GM21360 (cell line): ENCODE results near the gene SHANK2.

Experiments
- ATAC-seq: cut with Tn5 transposase; IDR thresholded peaks from one replicate; pipeline ENCODE4 v1.9.1; 2021; ENCODE audit warnings: mild to moderate bottlenecking, moderate library complexity; ENCODE audit not compliant: unreplicated experiment

Gene SHANK2

GRCh38 chr11:71269603-71270511, 17.5 kb upstream of the SHANK2 start:
- no peak for ATAC-seq

DNA sequence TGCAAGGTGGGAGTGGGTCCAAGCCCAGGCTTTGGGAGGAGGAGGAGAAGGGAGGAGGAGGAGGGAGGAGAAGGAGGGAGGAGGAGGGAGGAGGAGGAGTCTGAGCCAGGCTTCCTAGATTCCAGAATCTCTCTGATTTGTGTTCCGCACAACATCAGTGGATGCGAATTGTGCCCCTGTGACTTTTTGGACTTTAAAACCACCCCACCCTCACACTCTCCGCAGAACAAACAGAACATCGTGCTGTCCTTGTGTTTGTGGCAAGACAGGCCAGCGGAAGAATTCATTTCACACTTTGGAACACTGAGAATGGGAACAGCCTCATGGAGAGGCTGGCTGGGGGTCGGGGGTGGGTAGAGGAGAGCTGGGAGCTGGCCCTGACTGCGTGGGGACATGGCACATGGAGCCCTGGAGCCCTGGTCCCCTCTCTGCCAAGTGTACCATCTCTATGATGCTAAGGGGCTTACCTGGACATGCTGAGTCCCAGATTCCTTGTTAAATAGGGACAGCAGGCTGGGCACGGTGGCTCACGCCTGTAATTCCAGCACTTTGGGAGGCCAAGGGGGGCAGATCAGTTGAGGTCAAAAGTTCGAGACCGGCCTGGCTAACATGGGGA, 16.4 kb upstream of the SHANK2 start:
- no peak for ATAC-seq

- ATAC-seq: no peak
Measured at GRCh38 chr11:71267807-71268421, 15.5 kb upstream of the SHANK2 start.

DNA sequence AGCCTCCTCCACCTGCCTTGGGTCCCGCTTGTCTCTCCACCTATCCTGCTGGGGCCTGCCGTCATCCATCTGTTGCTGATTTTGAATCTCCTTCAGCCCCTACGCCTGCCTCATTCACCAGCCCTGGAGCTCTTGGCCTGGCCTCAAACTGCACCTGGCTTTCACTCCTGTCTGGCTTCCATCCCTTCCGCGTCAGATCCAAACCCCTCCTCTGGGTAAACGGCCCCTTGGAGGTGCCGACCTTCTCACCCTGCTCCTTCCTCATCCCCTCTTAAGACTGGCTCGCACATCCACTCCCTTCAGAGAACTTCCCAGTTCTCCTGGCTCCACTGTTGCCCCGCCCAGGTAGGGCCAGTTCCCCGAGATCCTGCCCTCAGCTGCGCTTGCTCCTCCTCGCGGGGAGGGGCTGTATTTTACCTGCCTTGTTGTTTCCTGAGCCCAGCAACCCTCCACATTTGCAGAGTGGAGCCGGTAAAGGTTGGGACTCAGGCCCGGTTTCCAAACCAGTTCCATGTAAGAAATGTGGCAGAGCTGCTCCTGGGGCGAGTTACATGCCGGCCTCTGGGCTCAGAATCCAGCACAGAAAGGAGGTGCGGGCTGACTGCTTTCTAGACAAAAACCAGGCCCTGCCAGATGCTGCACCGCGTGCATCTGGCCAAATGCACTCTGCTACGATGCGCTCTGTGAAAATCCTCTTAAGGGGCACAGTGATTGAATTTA, 13.9 kb upstream of the SHANK2 start:
- no peak for ATAC-seq

GRCh38 chr11:71265559-71266092, 13.2 kb upstream of the SHANK2 start:
- no peak for ATAC-seq

DNA sequence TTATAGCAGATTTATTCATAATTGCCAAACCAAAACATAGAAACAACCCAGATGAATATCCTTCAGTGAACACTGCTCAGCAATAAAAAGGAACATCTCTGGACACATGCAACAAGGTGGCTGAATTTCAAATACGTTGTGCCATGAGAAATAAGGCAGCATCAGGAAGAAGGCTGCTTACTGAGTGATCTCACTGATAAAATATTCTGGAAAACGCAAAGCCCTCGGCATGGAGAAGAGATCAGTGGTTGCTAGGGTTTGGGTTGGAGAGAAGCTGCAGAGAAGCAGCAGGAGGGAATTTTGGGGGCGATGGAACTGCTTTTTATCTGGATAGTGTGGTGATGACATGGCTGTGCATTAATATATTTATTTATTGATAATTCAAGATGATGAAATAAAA, 11.0 kb upstream of the SHANK2 start:
- ATAC-seq: no peak

DNA sequence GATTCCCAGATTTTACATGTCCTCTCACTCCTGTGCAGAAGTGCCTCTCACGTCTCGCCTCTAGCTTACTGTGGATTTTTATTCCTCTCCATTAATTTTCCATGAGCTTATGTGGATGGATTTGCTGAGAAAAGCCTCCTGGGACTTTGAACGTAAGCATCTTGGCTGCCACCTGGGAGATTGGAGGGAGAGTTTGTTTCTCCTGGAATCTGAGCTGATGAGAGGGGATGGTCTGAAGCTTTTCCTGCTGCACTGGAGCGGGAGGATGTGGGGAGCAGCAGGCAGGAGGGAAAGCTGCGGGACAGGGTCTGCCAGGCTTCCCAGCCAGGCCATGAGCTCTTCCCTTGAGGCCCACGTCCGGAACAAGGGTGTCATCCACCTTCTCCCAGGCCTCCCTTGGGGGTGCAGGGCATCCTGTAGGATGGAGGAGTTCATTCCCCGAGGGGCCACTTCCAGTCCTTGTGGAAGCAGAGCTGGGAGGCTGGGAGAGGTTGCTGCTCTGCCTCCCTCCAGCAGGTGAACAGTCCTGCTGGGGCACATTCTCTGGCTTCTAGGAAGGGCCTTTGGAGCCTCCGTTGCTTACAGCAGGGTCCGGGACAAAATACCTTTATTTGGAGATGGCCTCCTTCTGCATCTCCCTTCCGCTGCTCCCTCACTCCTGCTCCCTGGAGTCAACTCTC, 3.6 kb upstream of the SHANK2 start:
- no peak for ATAC-seq

DNA sequence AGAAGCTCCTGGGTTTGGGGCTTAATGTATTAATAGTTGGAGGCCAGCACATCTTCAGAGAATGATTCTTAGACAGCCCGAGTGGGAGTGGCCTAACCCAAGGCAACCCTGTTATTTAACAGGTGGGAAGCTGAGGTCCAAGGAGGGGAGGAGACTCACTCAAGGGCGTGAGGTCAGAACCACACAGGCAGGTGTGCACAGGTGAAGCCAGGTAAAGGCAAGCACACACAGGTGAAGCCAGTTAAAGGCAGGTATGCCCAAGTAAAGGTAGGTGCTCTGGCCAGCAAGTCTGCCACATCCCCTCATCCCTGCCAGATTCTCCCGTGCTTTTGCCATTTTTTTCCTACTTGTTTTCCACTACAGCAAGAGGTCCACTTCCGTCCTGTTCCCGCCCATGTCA, 2.9 kb upstream of the SHANK2 start:
- no peak for ATAC-seq

DNA sequence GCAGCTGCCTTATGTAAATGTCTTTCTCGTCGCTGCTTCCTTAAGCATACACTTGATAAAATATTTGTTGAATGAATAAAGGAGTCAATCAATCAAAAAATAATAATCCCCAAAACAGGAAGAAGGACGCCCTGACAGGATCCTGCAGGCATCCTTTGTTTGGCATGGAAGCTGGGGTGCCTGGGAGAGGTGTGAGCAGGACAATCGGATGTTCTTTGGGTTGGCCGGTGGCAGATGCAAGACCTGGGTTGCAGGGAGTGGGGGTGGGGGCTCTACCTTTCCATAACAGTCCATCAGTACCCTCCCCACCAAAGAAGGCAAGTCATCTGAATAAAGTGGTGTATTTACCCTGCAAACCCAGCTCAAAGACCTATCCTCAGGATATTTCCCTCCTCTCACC, 1.4 kb upstream of the SHANK2 start:
- ATAC-seq: no peak

DNA sequence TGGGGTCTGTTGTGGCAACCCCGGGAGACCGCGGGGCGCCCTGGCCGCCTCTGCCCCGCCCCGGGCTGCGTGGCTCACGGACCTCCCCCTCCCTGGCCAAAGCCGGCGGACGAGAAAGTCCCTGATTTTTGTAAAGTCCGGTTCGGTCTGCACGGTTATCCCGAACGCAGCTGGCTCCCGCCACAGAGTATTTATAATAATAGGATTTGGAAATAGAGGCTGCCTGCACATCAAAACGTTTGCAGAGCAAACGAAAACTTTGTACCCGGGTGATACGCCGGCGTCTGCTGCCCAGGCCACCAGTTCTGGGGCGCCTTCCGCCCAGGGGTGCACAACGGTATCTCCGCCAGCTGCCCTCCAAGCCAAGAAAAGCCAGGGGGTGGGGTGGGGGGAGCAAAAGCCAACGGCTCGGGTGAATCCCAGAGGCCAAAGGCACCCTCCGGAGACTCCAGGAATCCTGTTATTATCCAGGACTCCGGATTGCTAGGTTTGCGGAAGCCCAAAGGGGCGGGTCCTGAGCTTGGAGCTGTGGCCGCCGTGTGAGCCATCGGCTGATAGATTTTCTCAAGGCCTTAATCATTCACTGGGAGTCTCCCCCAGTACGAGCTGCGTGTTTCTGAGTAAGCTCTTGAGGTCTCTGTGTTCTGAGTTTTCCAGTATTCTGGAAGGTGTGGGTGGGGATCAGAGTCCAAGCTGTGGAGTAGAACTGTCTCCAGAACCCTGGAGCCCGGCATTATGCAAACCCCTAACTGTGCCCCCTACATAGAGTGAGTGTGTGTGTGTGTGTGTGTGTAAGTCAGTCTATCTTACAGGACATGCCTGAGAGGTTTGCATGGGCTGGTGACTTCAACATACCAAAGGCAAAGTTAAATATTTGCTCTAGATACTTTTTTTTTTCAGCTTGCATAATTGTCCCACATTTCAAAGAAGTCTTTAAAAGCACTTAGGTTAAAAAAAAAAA, 673 bp upstream of the SHANK2 start:
- no peak for ATAC-seq

DNA sequence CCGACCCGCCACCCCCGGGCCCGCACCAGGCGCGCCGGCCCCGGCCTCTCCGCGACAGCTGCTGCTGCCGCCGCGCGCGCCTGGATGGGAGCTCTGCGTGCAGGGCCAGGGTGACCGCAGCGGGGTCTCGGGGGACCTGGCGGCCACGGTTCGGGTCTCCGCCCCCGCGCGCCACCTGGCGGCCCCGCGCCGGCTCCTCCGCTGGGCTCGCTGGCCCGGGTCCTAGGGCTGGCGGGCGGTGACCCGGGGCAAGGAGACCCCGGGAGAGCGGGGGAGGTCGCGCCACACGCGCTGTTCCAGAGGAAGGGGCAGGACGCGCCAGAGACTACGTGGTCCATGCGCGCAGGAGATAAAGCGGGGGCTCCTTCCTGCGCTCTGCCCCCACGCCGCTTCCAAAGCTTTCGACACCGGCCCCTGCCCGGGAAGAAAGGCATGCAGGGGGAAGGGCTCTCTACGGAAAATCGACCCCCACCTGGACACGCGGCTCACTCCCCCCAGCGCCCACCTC, 562 bp downstream of the SHANK2 start:
- ATAC-seq: no peak

DNA sequence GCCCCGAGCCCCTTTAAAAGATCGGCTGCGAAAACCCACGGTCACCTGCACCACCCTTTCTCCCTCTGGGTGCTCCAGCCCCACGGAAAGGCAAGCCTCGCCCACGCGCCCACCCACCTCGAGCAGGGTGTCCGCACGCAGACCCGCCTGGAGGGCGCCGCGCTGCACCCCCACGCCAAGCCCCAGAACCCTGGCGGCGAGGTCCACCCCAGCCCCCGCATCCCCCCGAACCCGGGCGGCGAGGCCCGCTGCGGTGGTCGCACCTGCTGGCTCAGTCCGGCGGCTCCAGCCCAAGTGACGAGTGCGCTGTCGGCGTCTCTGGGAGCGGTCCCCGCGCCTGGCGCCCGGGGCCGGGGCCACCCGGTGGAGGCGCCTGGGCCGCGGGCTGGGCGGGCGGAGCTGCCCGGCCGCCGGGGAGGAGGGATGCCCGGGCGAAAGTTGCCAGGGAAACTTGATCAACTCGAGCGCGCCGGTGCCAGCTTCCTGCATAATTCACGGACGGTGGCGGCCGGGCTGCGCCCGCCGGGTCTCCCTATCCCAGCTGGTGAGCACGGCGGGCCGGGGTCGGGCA, 1.1 kb downstream of the SHANK2 start:
- no peak for ATAC-seq

- ATAC-seq: no peak
Measured at GRCh38 chr11:71250523-71251150, 1.7 kb downstream of the SHANK2 start.

GRCh38 chr11:71249301-71249700, 3.1 kb downstream of the SHANK2 start:
- no peak for ATAC-seq

GRCh38 chr11:71248656-71249055, 3.7 kb downstream of the SHANK2 start:
- no peak for ATAC-seq

DNA sequence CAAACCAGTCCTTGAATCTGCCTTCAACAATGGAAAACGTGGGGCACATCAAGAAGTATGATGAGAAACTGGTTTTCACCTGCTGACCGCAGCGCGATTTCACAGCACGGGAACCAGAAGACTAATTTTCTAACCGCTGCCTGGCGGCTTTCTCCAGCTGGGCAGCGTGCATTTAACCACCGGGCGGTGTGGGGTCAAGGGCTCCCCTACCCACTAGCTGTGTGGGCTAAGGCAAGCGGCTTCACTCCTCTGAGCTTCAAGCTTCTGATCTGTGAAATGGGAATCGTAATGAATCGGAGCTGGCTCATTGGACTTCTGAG, 4.2 kb downstream of the SHANK2 start:
- no peak for ATAC-seq

DNA sequence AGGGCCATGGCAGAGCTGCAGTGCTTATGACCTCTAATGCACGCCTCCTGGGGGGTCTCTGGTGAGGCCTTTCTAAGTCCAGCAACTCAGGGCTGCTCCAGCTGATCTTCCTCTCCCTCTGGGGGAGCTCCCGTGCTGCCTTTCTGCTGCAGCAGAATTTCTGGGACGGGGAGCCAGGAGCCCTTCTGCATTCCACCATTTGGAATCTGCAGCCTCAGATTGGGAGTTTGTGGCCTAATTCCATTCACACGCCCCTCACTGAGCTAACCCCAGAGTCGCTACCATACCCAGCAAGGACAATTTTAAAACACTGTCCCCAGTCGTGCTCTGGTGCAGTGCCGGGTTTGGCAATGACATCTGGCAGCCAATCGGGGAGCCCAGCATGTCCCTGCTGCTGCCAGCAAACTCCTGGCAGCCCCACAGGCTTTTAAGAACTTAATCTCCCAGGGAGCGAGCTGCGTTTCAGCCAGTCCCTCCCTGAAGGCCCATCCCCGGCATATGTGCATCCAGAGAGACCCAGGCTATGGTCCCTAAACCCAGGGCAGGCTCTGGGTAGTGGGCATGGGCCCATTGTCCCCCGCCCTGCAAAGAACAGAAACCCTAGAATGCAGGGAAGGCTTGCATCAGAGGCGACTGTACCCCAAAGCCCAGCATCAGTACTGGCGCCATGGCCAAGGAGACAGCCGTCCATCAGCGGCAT, 4.7 kb downstream of the SHANK2 start:
- ATAC-seq: no peak

- ATAC-seq: no peak
Measured at GRCh38 chr11:71246559-71246958, 5.8 kb downstream of the SHANK2 start.
